Activated T-cell treated with anti-CD3 and anti-CD28 coated beads, Interleukin-2, amount 50 U/mL, for 72 hours (primary cell): Measurements from ENCODE around the gene APLP2. TPM values are rescaled to one million over a fixed set of nuclear protein-coding genes. Genes with fewer than 3 reads are reported as not detected.

Source experiments
- ATAC-seq, 2 donors: fragments of 150-1000 bp; cut with Tn5 transposase; replicated peaks in 1 of 2; 2 replicates each; pipeline ENCODE4 v1.10.0; 2021; ENCODE audit warnings: moderate library complexity in 2 of 2, mild to moderate bottlenecking in 1 of 2
- DNase-seq, 2 donors: peaks; one replicate each; pipeline ENCODE4 v3.0.0; 2021 to 2022; ENCODE audit warnings: mixed read lengths in 1 of 2
- H3K27ac Mint-ChIP-seq: one replicate; pipeline ENCODE4 v1.8.0; 2022; ENCODE audit warnings: mild to moderate bottlenecking, moderate library complexity, mixed read lengths
- H3K27me3 Mint-ChIP-seq: one replicate; pipeline ENCODE4 v1.8.0; 2022; ENCODE audit warnings: low read depth, mixed read lengths
- H3K36me3 Mint-ChIP-seq, 2 donors: one replicate each; pipeline ENCODE4 v1.8.0; 2022; ENCODE audit warnings: mixed read lengths in 2 of 2, mild to moderate bottlenecking in 1 of 2; ENCODE audit not compliant: insufficient read depth in 2 of 2
- H3K4me1 Mint-ChIP-seq: one replicate; pipeline ENCODE4 v1.8.0; 2022; ENCODE audit warnings: low read depth, mixed read lengths
- H3K4me3 Mint-ChIP-seq, 2 donors: one replicate each; pipeline ENCODE4 v1.8.0; 2022; ENCODE audit warnings: mild to moderate bottlenecking in 2 of 2, mixed read lengths in 2 of 2, moderate library complexity in 2 of 2
- H3K9me3 Mint-ChIP-seq, 2 donors: one replicate each; pipeline ENCODE4 v1.8.0; 2022; ENCODE audit warnings: mixed read lengths in 2 of 2
- total RNA-seq, 2 donors: library from RNA; stranded (reverse); gene quantifications; one replicate each; pipeline ENCODE4 v1.2.3, GENCODE V29; 2022

APLP2 gene
- total RNA-seq, 2 donors from 2014 or later, result 37.8 to 44.2 TPM

DNA sequence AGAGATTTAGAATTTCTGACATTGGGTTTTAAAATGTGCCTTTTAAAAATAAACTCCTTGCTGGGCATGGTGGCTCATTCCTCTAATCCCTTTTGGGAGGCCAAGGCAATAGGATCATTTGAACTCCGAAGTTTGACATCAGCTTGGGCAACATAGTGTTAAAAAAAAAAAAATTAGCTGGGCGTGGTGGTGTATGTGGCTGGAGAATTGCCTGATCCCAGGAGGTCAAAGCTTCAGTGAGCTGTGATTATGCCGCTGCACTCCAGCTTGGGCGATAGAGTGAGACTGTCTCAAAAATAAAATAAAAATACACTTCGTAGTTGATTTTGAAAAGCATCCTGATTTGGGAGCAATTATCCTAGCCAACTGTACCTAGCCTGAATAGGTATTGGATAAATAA, 3.4 kb upstream of the APLP2 start:
- Mint-ChIP-seq H3K27me3 (peaks cover 35% of the 10 kb centered on the region), H3K27ac (no peak overlapping the region), H3K4me3 (no peak overlapping the region), H3K9me3 (no peaks in the 10 kb centered on the region), H3K4me1 (peaks cover 18% of the 10 kb centered on the region), H3K36me3 (no peaks in the 10 kb centered on the region)
- no peak for ATAC-seq
- DNase-seq, result no peak

DNA sequence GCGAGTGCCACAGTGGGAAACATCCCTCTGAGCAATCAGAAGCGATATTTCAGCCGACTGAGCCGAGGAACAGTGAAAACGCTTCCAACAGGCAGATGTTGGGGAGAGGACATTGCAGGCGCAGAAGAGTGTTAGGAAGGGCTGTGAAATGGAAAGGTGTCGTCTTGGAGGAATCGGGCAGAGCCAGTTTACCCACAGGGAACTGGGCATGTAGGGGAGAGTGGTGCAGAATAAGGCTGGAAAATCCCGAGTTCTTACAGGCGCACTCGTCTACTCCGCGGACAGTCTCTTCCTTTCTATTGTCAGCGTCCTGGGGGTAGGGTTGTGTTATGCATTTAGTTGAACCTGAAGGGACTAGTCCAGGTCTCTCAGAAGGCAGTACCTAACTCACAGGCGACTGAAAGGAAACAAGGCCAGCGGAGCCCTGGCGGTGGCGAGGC, 1.1 kb upstream of the APLP2 start:
- H3K36me3 Mint-ChIP-seq, result no peaks in the 10 kb centered on the region
- peak overlapping the region; percentile 84 for H3K27ac Mint-ChIP-seq
- peaks cover 29% of the 10 kb centered on the region for H3K4me1 Mint-ChIP-seq
- no peaks in the 10 kb centered on the region for H3K9me3 Mint-ChIP-seq
- H3K27me3 Mint-ChIP-seq, result peaks cover 43% of the 10 kb centered on the region
- H3K4me3 Mint-ChIP-seq, result peak overlapping the region; percentile 93 to 95
- DNase-seq (no peak), ATAC-seq (no peak)

DNA sequence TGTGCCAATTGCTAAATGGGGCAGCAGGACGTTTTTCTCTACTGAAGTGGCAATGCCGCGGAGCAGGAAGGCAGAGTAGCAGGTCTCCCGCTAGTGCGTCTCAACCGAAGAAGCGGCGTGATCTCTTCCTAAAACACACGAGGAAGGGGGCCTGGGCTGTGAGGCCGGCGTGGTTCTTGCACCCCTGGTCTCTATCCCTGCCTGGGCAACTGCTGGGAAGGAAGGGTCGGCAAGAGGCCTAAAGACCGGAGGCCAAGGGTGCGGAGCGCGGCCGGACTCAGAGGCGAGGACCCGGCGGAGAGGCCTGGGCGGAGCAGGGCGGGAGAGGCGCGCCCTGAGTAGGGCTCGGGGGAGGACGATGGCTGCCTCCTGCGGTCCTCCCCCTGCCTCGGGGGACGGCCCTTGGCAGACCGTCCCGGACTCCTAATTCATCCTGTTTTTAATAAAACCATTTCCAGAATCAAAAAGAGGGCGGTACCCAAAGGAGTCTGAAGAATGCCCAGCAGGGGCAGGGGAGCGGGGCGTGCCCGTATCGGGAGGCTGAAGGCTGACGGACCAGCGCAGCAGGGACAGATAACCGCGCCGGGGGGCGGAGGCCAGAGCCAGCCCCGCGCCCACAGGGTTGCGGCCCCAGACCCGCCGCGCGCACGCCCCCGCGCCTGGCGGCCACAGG, 572 bp upstream of the APLP2 start:
- Mint-ChIP-seq H3K27me3 (peaks cover 38% of the 10 kb centered on the region), H3K27ac (peak overlapping the region; percentile 84), H3K9me3 (no peaks in the 10 kb centered on the region), H3K4me1 (peaks cover 29% of the 10 kb centered on the region), H3K4me3 (peak overlapping the region; percentile 93 to 95), H3K36me3 (no peaks in the 10 kb centered on the region)
- peak; percentile 49 to 52 for ATAC-seq
- DNase-seq, result peak; percentile 50 to 57

DNA sequence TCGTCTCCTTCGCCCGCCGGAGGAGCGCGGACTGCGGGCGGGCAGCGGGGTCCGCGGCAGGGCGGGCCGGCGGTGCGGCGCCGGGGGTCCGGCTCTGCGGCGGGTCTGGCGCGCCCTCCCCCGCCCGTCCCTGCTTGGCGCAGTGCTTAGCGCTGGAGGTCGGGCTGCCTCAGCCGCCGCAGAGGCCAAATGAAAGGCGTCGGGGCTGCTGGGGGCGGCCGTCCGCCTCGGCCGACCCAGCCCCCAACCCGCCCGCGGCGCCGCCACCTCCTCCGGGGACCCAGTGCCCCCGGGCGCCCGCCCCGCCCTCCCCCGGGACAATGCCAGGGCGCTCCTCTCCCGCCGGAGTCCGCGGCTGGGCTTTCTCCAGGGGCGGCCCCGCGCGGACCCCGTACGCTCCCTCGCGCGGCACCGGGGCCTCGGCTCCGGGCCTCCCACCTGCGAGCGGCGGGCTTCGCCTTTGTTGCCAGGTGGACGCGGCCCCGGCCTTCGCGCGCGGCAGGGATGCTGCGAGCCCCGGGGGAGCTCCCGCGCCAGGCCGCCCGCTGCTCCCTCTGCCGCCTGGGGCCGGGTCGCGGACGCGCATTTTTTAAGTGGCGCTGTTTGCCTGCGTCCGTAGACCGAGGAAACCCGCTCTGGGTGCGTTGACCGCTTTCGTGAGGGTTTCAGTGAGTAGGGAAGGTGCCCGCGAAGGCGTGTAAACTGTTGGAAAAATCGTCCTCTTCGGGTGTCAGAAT, 583 bp downstream of the APLP2 start:
- no peaks in the 10 kb centered on the region for H3K9me3 Mint-ChIP-seq
- peak; percentile 37 to 43 for ATAC-seq
- no peaks in the 10 kb centered on the region for H3K36me3 Mint-ChIP-seq
- DNase-seq, result peak; percentile 65 to 66
- peaks cover 29% of the 10 kb centered on the region for H3K4me1 Mint-ChIP-seq
- peak overlapping the region; percentile 89 to 95 for H3K4me3 Mint-ChIP-seq
- H3K27me3 Mint-ChIP-seq, result peaks cover 28% of the 10 kb centered on the region
- no peak overlapping the region for H3K27ac Mint-ChIP-seq

GRCh38 chr11:130070846-130071200, 1.1 kb downstream of the APLP2 start:
- Mint-ChIP-seq H3K4me1 (peaks cover 29% of the 10 kb centered on the region), H3K4me3 (peak overlapping the region; percentile 89 to 92), H3K27ac (peak overlapping the region; percentile 48), H3K9me3 (no peaks in the 10 kb centered on the region), H3K27me3 (peaks cover 28% of the 10 kb centered on the region), H3K36me3 (no peaks in the 10 kb centered on the region)
- no peak for DNase-seq
- ATAC-seq, result no peak

GRCh38 chr11:130071211-130071712, 1.6 kb downstream of the APLP2 start:
- H3K36me3 Mint-ChIP-seq, result no peaks in the 10 kb centered on the region
- H3K9me3 Mint-ChIP-seq, result no peaks in the 10 kb centered on the region
- DNase-seq, result no peak
- H3K27ac Mint-ChIP-seq, result peak overlapping the region; percentile 48
- peaks cover 29% of the 10 kb centered on the region for H3K4me1 Mint-ChIP-seq
- peaks cover 28% of the 10 kb centered on the region for H3K27me3 Mint-ChIP-seq
- H3K4me3 Mint-ChIP-seq, result peak overlapping the region; percentile 89 to 92
- no peak for ATAC-seq

DNA sequence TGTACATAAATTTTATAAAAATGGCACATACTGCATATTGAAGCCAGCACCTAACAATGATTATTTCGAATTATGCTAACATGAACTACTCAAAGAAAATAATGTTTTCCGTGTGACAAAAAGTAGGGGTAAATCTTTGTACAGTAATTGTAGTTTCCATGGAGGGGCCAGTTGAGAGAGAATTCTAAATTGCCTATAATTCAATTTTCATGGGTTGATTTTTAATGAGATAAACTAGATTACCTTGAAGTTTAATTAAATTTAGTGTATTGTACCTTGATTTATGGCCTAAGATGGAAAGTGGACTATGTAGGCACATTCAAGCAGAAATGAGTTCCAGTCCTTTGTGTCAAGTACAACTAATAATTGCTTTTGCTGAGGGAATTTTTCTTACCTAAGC, 5.0 kb downstream of the APLP2 start:
- no peak for DNase-seq
- Mint-ChIP-seq H3K27me3 (peaks cover 14% of the 10 kb centered on the region), H3K36me3 (no peaks in the 10 kb centered on the region), H3K4me1 (peaks cover 20% of the 10 kb centered on the region), H3K27ac (no peak overlapping the region), H3K9me3 (no peaks in the 10 kb centered on the region), H3K4me3 (no peak overlapping the region)
- ATAC-seq, result no peak

GRCh38 chr11:130076778-130077481, 7.2 kb downstream of the APLP2 start:
- DNase-seq (no peak), ATAC-seq (no peak)
- H3K4me1 Mint-ChIP-seq, result peaks cover 6% of the 10 kb centered on the region
- H3K9me3 Mint-ChIP-seq, result no peaks in the 10 kb centered on the region
- H3K27me3 Mint-ChIP-seq, result peaks cover 4% of the 10 kb centered on the region
- H3K4me3 Mint-ChIP-seq, result no peak overlapping the region
- no peak overlapping the region for H3K27ac Mint-ChIP-seq
- no peaks in the 10 kb centered on the region for H3K36me3 Mint-ChIP-seq

DNA sequence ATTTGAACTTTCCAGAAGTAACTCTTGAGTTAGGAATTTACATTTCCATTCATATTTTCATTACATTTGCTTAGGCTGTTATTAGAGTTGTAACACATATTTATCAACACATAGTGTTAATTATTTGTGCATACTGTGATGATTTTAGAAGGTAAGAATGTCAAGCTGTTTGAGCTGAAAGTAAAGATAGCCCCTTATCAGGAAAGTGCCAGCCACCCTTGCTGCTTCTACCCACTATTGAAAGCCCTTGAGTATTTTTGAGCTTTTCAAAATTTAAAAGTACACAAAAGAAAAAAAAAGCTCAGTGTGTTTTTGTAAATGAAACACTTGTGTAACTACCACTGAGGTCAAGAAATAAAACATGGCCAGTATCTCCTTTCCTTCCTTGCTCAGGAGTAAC, 8.0 kb downstream of the APLP2 start:
- H3K27ac Mint-ChIP-seq, result no peak overlapping the region
- H3K4me3 Mint-ChIP-seq, result no peak overlapping the region
- H3K36me3 Mint-ChIP-seq, result no peaks in the 10 kb centered on the region
- no peak for DNase-seq
- no peaks in the 10 kb centered on the region for H3K27me3 Mint-ChIP-seq
- H3K9me3 Mint-ChIP-seq, result no peaks in the 10 kb centered on the region
- ATAC-seq, result no peak
- no peaks in the 10 kb centered on the region for H3K4me1 Mint-ChIP-seq

DNA sequence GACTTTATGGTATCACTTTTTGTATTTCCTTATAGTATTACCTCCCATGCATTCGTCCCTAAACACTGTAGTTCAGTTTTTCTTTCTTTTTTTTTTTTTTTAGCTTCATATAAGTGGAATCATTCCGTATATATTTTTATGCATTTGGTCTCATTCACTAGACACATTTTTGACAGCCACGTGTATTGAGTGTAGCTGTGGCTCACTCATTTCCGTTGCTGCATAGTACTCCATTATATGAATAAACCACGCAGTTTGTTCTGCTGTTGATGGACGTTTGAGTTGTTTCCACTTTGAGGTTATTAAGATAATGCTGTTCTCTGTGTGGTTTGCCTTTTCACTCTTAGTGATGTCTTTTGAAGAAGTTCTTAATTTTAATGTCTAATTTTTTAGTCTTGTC, 8.4 kb downstream of the APLP2 start:
- Mint-ChIP-seq H3K4me3 (no peak overlapping the region), H3K27ac (no peak overlapping the region), H3K36me3 (no peaks in the 10 kb centered on the region), H3K27me3 (no peaks in the 10 kb centered on the region), H3K9me3 (no peaks in the 10 kb centered on the region), H3K4me1 (no peaks in the 10 kb centered on the region)
- no peak for DNase-seq
- no peak for ATAC-seq

- H3K4me3 Mint-ChIP-seq, result no peak overlapping the region
- no peak overlapping the region for H3K27ac Mint-ChIP-seq
- DNase-seq (no peak), ATAC-seq (no peak)
- H3K27me3 Mint-ChIP-seq, result no peaks in the 10 kb centered on the region
- H3K9me3 Mint-ChIP-seq, result no peaks in the 10 kb centered on the region
- no peaks in the 10 kb centered on the region for H3K36me3 Mint-ChIP-seq
- peaks cover 4% of the 10 kb centered on the region for H3K4me1 Mint-ChIP-seq
Measured at GRCh38 chr11:130085671-130086290, 16.1 kb downstream of the APLP2 start.

DNA sequence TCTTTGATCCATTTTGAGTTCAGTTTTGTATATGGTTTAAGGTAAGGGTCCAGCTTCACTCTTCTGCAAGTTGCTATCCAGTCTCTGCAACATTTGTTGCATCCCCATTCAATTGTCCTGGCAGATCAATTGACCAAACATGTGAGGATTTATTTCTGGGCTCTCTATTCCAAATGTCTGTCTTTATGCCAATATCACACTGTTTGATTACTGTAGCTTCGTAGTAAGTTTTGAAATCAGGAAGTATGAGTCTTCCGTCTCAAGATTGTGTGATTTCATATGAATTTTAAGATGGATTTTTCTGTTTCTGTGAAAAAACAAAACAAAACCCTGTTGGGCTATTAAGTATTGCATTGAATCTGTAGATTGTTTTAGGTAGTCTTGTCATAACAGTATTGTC, 17.0 kb downstream of the APLP2 start:
- Mint-ChIP-seq H3K9me3 (no peaks in the 10 kb centered on the region), H3K27me3 (no peaks in the 10 kb centered on the region), H3K36me3 (no peaks in the 10 kb centered on the region), H3K4me1 (peaks cover 4% of the 10 kb centered on the region), H3K27ac (no peak overlapping the region), H3K4me3 (no peak overlapping the region)
- no peak for ATAC-seq
- no peak for DNase-seq
